ENCODE measurements around the gene RGL3.
"Not testable (repeated sequence)": the region's sequence is repeated elsewhere in the genome, so short reads cannot be mapped to it uniquely, and the experiment has no call there.

Gene RGL3

GRCh38 chr19:11379857-11380350 is 39.2 kb downstream of the RGL3 start:
- DNase-seq, result no peak

- DNase-seq, result not testable (repeated sequence)
These were observed 39.8 kb downstream of the RGL3 start for GRCh38 chr19:11379269-11379845.

- no peak for DNase-seq
These were observed 40.6 kb downstream of the RGL3 start for GRCh38 chr19:11378319-11379189.

GRCh38 chr19:11377756-11378155 is 41.4 kb downstream of the RGL3 start:
- no peak for DNase-seq

- no peak for DNase-seq
These were observed 41.9 kb downstream of the RGL3 start for GRCh38 chr19:11377237-11377636.

GRCh38 chr19:11375143-11375948 is 43.8 kb downstream of the RGL3 start:
- peak in 1 of 2 donors; percentile 58 for DNase-seq

GRCh38 chr19:11374433-11375142 is 44.5 kb downstream of the RGL3 start, which contains the start of gene SWSAP1:
SWSAP1 (plus strand) TSS chr19:11374666; CDS start chr19:11374681, 15 bp downstream.
- DNase-seq, result peak; percentile 93 to 94

GRCh38 chr19:11373885-11374432 is 45.2 kb downstream of the RGL3 start:
- DNase-seq, result no peak

GRCh38 chr19:11373166-11373884 is 45.8 kb downstream of the RGL3 start:
- DNase-seq, result no peak

GRCh38 chr19:11370744-11371143 is 48.4 kb downstream of the RGL3 start:
- DNase-seq, result no peak

GRCh38 chr19:11367528-11367927 is 51.6 kb downstream of the RGL3 start:
- DNase-seq, result no peak

- no peak for DNase-seq
These were observed 53.5 kb downstream of the RGL3 start for GRCh38 chr19:11365557-11366117.

GRCh38 chr19:11364935-11365334 is 54.2 kb downstream of the RGL3 start:
- no peak for DNase-seq

GRCh38 chr19:11364296-11364904 is 54.7 kb downstream of the RGL3 start:
- DNase-seq, result no peak

GRCh38 chr19:11363881-11364280 is 55.2 kb downstream of the RGL3 start:
- no peak for DNase-seq

GRCh38 chr19:11361771-11362731 is 57.1 kb downstream of the RGL3 start:
- no peak for DNase-seq

- no peak for DNase-seq
These were observed 57.9 kb downstream of the RGL3 start for GRCh38 chr19:11361037-11361770.

- DNase-seq, result no peak
These were observed 59.7 kb downstream of the RGL3 start for GRCh38 chr19:11359421-11359820.
